ENCODE data around the gene LIMD2.

The LIMD2 gene

GRCh38 chr17:63681530-63681929 is 18.4 kb downstream of the LIMD2 start:
- DNase-seq (ENCODE audit: low read depth in 2 of 2), result no peak

- no peak for DNase-seq (ENCODE audit: low read depth in 2 of 2)
Observed at GRCh38 chr17:63680700-63681099, 19.2 kb downstream of the LIMD2 start.

GRCh38 chr17:63679214-63679613 is 20.7 kb downstream of the LIMD2 start:
- DNase-seq (ENCODE audit: low read depth in 2 of 2), result no peak

- DNase-seq (ENCODE audit: low read depth in 2 of 2), result no peak
Observed at GRCh38 chr17:63676584-63676983, 23.3 kb downstream of the LIMD2 start.

- DNase-seq (ENCODE audit: low read depth in 2 of 2), result no peak
Observed at GRCh38 chr17:63675607-63676546, 24.0 kb downstream of the LIMD2 start.

GRCh38 chr17:63675231-63675606 is 24.7 kb downstream of the LIMD2 start:
- DNase-seq (ENCODE audit: low read depth in 2 of 2), result no peak

GRCh38 chr17:63672856-63673255 is 27.1 kb downstream of the LIMD2 start:
- no peak for DNase-seq (ENCODE audit: low read depth in 2 of 2)

- no peak for DNase-seq (ENCODE audit: low read depth in 2 of 2)
Observed at GRCh38 chr17:63665527-63666214, 34.3 kb downstream of the LIMD2 start.

- no peak for DNase-seq (ENCODE audit: low read depth in 2 of 2)
Observed at GRCh38 chr17:63659850-63660249, 40.1 kb downstream of the LIMD2 start.

GRCh38 chr17:63658366-63658765 is 41.6 kb downstream of the LIMD2 start:
- DNase-seq (ENCODE audit: low read depth in 2 of 2), result no peak

GRCh38 chr17:63657786-63658185 is 42.1 kb downstream of the LIMD2 start:
- no peak for DNase-seq (ENCODE audit: low read depth in 2 of 2)

GRCh38 chr17:63653050-63653449 is 46.9 kb downstream of the LIMD2 start:
- DNase-seq (ENCODE audit: low read depth in 2 of 2), result no peak

GRCh38 chr17:63652106-63652505 is 47.8 kb downstream of the LIMD2 start:
- DNase-seq (ENCODE audit: low read depth in 2 of 2), result no peak

GRCh38 chr17:63649813-63650212 is 50.1 kb downstream of the LIMD2 start:
- DNase-seq (ENCODE audit: low read depth in 2 of 2), result no peak

GRCh38 chr17:63647936-63648335 is 52.0 kb downstream of the LIMD2 start:
- no peak for DNase-seq (ENCODE audit: low read depth in 2 of 2)

- no peak for DNase-seq (ENCODE audit: low read depth in 2 of 2)
Observed at GRCh38 chr17:63647065-63647725, 52.7 kb downstream of the LIMD2 start.

- no peak for DNase-seq (ENCODE audit: low read depth in 2 of 2)
Observed at GRCh38 chr17:63646488-63646806, 53.5 kb downstream of the LIMD2 start.
